GM19452 (cell line): ENCODE data around the gene GPATCH3.
"Not testable (repeated sequence)": the region's sequence is repeated elsewhere in the genome, so short reads cannot be mapped to it uniquely, and the experiment has no call there.

Experiments used
- ATAC-seq: cut with Tn5 transposase; IDR thresholded peaks from one replicate; pipeline ENCODE4 v1.9.1; 2021; ENCODE audit not compliant: unreplicated experiment

Gene GPATCH3, protein sequence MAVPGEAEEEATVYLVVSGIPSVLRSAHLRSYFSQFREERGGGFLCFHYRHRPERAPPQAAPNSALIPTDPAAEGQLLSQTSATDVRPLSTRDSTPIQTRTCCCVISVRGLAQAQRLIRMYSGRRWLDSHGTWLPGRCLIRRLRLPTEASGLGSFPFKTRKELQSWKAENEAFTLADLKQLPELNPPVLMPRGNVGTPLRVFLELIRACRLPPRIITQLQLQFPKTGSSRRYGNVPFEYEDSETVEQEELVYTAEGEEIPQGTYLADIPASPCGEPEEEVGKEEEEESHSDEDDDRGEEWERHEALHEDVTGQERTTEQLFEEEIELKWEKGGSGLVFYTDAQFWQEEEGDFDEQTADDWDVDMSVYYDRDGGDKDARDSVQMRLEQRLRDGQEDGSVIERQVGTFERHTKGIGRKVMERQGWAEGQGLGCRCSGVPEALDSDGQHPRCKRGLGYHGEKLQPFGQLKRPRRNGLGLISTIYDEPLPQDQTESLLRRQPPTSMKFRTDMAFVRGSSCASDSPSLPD

DNA sequence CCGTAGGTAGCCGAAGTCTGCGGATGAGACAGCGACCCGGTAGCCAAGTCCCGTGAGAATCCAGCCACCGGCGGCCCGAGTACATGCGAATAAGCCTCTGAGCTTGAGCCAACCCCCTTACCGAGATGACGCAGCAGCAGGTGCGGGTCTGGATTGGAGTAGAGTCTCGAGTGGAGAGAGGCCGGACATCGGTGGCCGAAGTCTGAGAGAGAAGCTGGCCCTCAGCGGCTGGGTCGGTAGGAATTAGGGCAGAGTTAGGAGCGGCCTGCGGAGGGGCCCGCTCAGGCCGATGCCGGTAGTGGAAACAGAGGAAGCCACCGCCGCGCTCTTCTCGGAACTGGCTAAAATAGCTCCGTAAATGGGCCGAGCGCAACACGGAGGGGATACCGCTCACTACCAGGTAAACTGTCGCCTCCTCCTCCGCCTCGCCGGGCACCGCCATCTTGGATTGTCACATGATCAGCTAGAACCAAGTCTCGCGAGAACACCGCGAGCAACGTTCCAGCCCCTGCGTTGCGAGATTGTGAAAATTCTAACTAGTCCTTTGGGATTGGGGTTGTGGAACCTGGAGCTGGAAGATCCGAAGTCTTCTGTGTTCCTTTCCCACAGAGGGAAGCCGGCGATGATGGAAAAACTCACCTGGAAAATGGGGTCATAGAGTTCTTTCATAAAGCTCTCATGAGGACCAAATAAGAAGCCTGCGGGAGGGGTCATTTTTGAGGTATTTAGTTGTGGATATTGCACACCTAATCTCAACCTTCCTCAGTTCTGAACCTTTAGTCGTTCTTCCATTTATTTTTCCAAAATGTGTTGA is at the start of gene GPATCH3:
TSS of gene GPATCH3 (minus strand) at position 467 of the 814 bp plus-strand sequence. CDS start at position 442, 25 bp downstream.
- ATAC-seq: peak; percentile 79

DNA sequence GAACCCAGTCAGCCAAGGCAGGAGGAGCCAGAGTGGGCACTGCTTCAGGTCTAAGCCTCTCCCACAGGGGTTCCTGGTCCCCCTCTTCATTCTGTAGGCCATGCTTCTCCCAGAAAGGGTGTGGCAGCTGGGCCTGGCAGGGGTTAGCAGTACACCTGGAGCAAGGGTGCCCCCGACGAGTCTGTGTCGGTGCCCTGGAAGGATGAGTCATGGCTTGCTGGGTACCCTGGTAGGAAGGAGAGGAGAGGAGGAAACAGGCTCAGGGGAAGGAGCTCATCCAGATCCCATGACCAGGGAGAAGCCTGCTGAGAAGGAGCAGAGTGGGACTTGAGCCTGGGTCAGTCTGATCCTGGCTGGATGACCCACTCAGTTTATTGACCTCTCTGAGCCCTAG is 49.7 kb upstream of the GPATCH3 start:
- no peak for ATAC-seq

DNA sequence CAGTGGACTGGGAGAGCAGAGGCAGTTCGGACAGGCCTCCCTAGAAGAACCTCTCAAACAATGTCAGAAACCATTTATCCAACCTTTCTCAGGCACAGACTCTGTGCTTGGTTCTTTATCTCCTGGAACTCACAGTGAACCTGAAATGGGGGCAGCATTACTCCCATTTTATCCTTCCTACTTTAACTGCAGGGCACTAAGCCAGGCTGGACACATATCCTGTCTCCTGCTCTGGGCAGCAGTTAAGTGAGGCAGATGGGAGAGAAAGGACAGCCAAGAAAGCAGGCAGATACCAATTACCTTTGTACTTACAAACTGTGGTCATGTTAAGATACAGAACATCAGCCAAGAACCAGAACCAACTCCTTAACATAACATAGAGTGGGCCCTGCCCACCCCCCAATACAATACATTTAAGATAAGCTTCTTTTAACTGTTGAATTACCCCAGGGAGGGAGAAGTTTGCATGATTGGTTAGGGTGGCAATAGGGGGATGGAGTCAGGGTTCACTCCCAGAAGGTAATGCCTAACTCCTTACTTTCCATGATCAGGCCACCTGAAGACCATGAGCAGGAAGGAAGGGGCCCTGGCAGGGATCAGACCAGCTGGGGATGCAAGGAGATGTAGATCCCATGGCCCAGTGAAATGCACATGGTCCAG is 49.1 kb upstream of the GPATCH3 start:
- ATAC-seq: no peak

DNA sequence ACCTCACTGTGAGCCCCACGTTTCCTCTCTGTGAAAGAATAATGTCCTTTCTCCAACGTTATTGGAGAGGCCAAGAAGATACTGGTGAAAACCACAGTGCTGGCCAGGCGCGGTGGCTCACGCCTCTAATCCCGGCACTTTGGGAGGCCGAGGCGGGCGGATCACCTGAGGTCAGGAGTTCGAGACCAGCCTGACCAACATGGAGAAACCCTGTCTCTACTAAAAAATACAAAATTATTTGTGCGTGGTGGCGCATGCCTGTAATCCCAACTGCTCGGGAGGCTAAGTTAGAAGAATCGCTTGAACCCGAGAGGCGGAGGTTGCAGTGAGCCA is 48.4 kb upstream of the GPATCH3 start:
- not testable (repeated sequence) for ATAC-seq

DNA sequence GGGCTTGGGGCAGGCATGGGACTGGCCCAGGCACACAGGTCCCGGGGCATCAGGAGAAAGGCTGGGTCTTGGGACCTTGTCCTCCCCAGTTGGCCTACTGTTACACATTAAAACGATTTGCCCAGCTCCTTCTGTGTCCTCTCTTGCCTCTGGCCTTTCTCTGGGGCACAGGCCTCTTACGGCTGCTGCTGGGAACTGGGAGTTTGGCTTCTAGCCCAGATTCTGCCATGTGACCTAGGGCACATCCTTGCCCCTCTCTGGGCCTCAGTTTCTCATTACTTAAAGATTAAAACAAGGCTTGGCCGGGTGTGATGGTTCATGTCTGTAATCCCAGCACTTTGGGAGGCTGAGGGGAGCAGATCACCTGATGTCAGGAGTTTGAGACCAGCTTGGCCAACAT is 46.0 kb upstream of the GPATCH3 start:
- no peak for ATAC-seq

DNA sequence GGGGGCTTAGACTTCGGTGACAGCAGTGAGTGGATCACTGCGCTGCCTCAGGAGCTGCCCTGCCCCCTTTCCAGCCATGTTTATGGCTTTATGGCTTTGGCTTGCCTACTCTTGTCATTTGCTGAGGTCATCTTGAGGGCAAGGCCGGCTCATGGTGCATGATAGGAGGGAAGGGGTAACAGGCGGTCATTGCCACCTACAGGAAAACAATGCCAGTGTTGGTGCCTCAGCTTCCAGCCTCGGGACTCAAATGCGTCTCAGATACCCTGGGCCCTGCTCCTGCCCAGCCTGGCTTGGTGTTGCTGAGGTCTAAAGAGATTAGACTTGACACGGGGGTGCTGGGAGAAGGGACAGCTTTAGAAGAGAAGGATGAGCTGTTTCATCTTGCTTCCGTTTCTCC is 45.5 kb upstream of the GPATCH3 start:
- ATAC-seq: no peak

DNA sequence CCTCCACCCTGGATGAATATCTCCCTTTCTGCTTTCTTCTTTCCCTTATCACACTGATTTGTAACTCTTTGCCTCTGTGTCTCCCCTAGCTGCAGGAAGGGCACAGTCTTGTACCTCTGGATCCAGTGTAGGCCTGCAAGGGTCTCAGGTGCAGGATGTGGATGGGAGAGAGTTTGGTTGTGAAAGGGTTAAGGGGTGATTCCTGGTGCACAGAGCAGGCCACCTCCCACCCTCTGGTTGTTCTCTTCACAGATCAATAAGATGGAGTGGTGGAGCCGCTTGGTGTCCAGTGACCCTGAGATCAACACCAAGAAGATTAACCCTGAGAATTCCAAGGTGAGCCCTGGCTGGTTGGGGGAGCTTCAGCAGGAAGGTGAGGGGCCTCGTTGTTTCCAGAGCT is 44.9 kb upstream of the GPATCH3 start:
- ATAC-seq: no peak

DNA sequence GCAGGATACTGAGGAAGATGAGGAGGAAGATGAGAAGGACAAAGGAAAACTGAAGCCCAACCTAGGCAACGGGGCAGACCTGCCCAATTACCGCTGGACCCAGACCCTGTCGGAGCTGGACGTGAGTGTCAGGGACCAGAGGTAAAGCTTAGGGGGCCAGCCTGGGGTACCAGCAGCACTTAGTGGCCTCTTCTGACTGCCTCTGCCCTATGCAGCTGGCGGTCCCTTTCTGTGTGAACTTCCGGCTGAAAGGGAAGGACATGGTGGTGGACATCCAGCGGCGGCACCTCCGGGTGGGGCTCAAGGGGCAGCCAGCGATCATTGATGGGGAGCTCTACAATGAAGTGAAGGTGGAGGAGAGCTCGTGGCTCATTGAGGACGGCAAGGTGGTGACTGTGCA is 42.4 kb upstream of the GPATCH3 start:
- ATAC-seq: no peak

DNA sequence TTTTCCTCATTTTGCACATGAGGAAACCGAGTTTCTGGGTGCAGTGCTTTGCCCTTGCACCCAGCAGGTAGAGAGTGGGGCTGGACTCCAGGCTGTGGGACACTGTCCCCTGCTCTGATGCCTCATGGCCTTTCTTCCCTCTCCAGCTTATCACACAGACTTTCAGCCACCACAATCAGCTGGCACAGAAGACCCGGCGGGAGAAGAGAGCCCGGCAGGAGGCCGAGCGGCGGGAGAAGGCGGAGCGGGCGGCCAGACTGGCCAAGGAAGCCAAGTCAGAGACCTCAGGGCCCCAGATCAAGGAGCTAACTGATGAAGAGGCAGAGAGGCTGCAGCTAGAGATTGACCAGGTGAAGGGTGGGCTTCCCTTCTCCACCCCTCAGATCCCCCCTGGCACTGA is 41.0 kb upstream of the GPATCH3 start:
- ATAC-seq: no peak

DNA sequence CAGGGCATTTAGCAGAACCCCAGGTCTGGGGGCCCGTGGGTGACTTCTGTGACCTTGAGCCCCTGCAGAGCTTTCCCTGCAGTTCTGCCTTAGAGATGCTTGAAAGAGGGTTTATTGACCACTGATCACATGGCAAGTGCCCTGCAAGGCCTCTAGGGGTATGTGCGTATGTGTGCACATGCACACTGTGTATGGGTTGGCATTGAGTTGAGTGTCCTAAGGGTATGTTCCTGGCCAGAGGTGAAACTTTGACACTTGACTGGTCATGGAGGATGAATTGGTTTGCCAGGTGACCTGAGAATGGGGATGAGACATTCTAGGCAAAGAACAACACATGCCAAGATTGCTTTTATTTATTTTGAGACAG is 38.4 kb upstream of the GPATCH3 start:
- ATAC-seq: no peak

DNA sequence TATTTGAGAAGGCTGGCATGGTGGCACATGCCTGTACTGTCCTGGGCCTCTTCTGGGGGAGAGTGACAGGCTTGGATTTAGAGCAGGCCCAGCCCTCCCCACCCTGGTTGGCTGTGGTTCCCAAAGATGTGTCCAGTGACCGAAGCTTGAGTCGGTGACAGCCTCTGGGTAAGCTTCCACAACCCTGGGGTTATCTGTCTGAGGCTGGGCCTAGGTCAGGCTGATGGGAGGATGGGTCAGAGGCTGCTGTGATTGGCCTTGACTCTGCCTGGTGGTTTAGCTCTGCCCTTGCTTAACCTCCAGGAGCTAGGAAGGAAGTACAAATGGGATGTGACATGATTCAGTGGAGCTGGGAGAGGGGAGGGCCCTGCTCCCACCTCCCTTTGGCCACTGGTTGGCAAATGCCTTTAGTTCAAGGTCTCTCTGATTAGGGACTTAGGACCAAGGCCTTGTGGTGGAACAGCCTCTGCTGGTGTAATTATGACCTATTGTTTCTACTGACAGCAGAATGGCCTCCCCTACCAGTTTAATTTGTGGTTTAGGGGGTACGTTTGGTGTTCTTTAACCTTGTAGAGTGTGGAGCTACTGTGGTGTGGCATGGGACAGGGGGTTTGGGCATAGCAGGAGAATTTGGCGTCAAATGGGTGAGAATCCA is 37.9 kb upstream of the GPATCH3 start:
- no peak for ATAC-seq

DNA sequence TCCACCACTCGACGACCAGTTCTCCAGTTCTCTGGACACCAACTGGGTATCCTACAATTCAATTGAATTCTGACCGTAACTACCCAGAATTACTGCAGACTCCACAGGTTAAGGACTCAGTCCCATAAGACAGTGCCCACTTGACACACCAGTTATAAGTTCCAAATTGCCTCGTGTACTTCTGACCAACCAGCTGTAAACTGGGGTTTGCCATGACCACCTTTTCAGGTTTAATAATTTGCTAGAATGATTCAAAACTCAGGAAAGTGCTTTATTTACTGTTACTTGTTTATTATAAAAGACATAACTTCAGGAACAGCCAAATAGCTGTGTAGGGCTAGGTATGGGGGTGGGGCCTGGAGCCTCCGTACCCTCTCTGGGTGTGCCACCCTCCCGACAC is 36.6 kb upstream of the GPATCH3 start:
- ATAC-seq: no peak

DNA sequence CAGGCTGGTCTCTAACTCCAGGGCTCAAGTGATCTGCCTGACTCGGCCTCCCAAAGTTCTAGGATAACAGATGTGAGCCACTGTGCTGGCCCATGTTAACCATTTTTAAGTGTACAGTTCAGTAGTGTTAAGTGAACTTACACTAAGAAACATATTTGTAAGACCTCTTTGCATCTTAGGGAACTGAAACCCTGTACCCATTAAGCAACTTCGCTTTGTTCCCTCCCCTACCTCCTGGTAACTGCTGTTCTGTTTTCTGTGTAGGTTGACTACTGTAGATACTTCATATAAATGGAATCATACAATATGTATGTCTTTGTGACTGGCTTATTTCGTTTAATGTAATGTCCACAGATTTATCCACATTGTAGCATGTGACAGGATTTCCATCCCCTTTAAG is 32.3 kb upstream of the GPATCH3 start:
- ATAC-seq: no peak

DNA sequence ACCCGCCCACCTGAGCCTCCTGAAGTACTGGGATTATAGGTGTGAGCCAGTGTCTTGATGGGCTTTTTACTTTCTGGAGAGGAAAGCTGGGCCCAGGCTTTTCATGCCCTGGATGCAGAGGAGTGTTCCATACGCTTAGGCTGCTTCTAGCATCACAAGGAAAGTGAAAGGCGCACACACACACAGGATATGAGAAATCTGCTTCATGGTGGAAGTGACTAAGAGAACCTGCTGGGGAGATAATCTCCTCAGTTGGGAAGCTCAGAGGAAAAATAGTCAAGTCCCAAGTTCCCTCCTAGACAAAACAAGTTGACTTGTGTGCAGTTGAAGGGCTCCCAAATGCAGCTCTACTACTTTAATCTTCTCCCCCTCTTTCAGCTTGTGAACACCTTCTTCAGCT is 23.4 kb upstream of the GPATCH3 start:
- ATAC-seq: no peak

DNA sequence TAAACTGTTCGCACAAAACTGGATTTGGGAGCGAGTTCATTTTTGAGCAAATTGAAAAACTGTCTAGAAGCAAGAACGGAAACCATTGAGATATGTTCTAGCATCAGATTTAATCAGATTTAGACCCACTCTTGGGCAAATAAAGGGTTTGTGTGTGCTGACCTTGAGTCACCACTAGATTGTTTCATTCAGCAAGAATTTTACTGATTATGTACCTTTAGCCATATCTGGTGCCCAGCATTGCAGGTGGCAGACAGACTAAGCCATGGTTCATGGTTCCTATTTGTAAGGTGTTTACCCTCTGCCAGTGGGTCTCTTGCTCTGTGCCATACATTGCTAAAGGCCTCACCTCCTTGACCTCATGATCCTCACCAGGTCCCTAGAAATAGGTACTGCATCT is 22.6 kb upstream of the GPATCH3 start:
- ATAC-seq: no peak

DNA sequence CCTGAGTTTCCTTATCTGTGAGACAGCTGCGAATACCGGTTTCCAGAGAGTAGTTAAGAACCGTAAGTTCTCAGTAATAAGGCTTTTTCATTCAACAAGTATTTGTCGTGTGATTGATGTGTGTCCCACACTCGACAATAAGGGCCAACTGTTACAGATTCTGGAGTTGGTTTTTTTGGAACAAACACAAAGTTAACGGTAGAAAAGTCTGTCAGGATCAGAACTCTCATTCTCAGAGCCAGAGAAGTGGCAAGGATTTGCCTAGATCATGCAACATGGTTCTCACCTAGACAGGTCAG is 22.1 kb upstream of the GPATCH3 start:
- ATAC-seq: no peak

DNA sequence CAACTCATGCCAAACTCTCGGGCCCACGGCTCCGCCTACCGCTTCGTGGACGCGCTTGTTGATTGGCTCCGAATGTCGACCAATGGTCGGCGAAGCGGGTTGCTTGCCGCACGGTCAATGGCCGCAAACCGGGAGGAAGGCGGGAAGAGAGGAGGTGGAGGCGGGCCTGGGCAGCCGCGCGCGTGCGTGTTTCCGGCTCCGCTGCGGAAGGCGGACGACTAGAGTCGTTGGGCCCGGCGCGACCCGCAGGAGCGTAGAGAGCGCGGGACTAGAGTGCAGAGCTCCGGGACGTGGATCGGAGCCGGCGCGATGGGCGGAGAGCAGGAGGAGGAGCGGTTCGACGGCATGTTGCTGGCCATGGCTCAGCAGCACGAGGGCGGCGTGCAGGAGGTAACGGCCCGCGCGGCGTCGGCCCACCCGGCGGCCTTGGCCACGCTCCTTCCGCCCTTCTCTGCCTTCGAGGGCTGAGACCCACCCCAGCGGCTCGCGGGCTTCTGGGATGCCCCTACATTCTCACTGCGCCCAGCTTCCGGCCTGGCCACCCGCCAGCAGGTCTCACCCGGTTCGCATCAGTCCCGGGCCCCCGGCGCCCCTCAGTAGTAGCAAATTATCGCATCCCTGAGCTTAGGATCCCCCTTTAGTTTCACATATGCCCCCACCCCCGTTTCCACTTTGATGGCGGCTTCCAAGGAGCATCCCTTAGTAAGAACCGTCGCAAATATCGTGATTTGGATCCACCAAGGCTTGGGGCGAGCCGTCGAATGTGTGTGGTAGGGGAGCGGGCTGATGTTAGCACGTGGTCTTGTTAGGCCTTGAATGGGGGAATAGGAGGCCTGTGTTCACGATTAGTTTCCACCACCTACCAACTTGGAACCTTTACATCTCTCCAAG is 21.5 kb upstream of the GPATCH3 start, which contains the start of gene NUDC:
TSS of gene NUDC (plus strand) at position 204 of the 891 bp plus-strand sequence. CDS start at position 310, 106 bp downstream.
- ATAC-seq: peak; percentile 93

DNA sequence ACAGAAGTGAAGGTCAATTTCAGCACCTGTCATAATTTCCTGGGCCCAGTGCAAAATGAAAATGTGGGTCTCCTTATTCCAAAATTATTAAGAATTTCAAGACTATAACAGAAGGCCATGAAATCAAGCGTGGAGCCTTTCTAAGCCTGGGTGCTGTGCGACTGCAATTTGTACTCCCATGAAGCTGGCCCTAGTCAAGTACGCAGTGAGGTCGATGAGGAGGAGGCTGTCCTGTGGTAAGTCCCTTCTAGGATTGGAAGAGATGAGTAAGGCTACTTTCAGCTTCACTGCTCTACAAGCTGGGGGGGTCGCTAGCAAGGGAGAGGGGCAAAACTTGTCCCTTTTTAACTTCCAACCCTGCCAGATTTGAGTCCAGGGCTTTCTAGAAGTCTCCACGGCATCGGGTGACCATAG is 20.9 kb upstream of the GPATCH3 start:
- ATAC-seq: no peak

DNA sequence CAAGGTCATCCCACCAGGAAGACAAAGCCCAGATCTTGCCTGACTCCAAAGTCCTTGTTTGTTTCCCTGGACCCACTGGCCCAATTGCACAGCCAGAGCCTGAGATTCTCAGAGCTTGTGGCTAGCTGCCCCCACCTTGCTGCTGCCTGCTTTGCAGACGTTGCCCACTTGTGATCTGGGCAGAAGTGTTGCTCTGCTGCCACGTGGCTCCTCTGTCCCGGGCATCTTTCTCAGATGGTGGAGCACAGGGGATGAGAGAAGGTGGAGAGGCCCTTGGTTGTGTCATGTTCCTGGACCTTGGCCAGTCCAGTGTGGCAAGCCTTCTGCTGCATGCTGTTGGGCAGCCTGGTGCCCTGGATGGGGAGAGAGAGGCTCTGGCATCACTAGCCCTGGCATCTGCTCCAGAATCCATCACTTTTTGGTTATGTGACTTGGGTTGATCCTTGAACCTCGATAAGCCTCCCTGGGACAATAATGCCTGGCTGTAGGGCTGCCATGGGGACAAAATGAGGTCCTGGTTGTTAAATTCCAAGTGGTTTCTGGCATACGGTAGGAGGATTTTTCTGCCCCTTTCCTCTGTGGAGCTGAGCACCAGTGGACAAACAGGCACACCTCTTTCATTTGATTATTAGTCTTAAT is 15.1 kb upstream of the GPATCH3 start:
- ATAC-seq: no peak
